ENCODE results near the gene ART1. TPM values are rescaled to one million over a fixed set of nuclear protein-coding genes. Genes with fewer than 3 reads are reported as not detected.

The ART1 gene
- total and polyA plus RNA-seq, 2 of the 8 experiments (the other 6 are each of a cell fraction or from before 2014, with no cell fraction given), result not detected

- H2BK20ac ChIP-seq (ENCODE audit: low read length), result no peak overlapping the region
- TF ChIP-seq SIN3A (conservative IDR thresholded peaks at IDR 0.05 in 1 of 2, IDR thresholded peaks at IDR 0.05 in 1 of 2; ENCODE audit: low read depth in 1 of 2, low read length in 2 of 2) (no peak), JUND (IDR thresholded peaks at IDR 0.05; ENCODE audit: low read length) (no peak), CEBPB (IDR thresholded peaks at IDR 0.05; ENCODE audit: low read depth, low read length) (no peak), ASH2L (IDR thresholded peaks at IDR 0.05; ENCODE audit: low read length) (no peak), KDM4A (IDR thresholded peaks at IDR 0.05; ENCODE audit: low read depth, low read length, severe bottlenecking) (no peak)
- H3K27me3 ChIP-seq (replicated peaks in 1 of 4; ENCODE audit: control insufficient read depth in 3 of 4, extremely low read depth in 1 of 4, insufficient read depth in 3 of 4, low read length in 3 of 4), result peaks cover 0 to 6% (median 0%) of the 10 kb centered on the region in 4 experiments; a peak in 3 of 7 replicates
- H2BK120ac ChIP-seq (replicated peaks; ENCODE audit: low read depth, low read length), result no peak overlapping the region
- no peaks in the 10 kb centered on the region for H3K79me1 ChIP-seq (ENCODE audit: low read depth, low read length)
- no peaks in the 10 kb centered on the region for H4K20me1 ChIP-seq (replicated peaks in 1 of 2; ENCODE audit: control insufficient read depth in 1 of 2, insufficient read depth in 2 of 2, low read length in 2 of 2)
- H2AK5ac ChIP-seq (ENCODE audit: low read depth, low read length), result no peak overlapping the region
- H3K14ac ChIP-seq (ENCODE audit: insufficient read length), result no peak overlapping the region
- DNase-seq (ENCODE audit: low read depth in 1 of 2, low spot score in 2 of 2), result no peak
- H3K4me1 ChIP-seq (replicated peaks in 1 of 4; ENCODE audit: control insufficient read depth in 3 of 4, insufficient read depth in 4 of 4, low read length in 3 of 4), result peaks cover 0 to 4% (median 1%) of the 10 kb centered on the region in 4 experiments; a peak in 1 of 7 replicates
- H3K79me2 ChIP-seq (ENCODE audit: control insufficient read depth in 1 of 2, insufficient read depth in 2 of 2, low read length in 2 of 2), result no peaks in the 10 kb centered on the region
- no peak overlapping the region for H4K8ac ChIP-seq (ENCODE audit: extremely low read depth, insufficient read depth, low read length)
- H3K9me3 ChIP-seq (ENCODE audit: insufficient read depth in 2 of 2, low read depth in 1 of 2, low read length in 1 of 2), result no peaks in the 10 kb centered on the region
- no peak overlapping the region for H3K4me3 ChIP-seq (ENCODE audit: extremely low read depth in 1 of 4, insufficient read depth in 2 of 4, low read depth in 3 of 4, low read length in 4 of 4)
- POLR2A ChIA-PET (ENCODE audit: partially characterized antibody), result interaction anchor here (1.4 kb wide), 1 partner anchor 259 kb away, joined by 5 read pairs; the partner anchor contains the start of gene ZNF195
- WGBS, 2 experiments (ENCODE audit: extremely low coverage in 1 of 2, insufficient coverage in 1 of 2, insufficient read length in 1 of 2, insufficient replicate concordance in 2 of 2, low coverage in 1 of 2, low lambda C conversion rate in 2 of 2, missing lambda C conversion rate in 1 of 2), result 82% methylated on average over 9 of the region's 13 CpGs; no CpG with 5 or more reads in 1 of the 2 experiments
- no peak overlapping the region for H3K18ac ChIP-seq (ENCODE audit: extremely low read depth, low read length)
- H2BK5ac ChIP-seq (ENCODE audit: low read depth, low read length), result no peak overlapping the region
- H2BK12ac ChIP-seq (ENCODE audit: low read depth, low read length), result no peak overlapping the region
- no peak overlapping the region for H2BK15ac ChIP-seq (ENCODE audit: low read length)
- H3K23me2 ChIP-seq (ENCODE audit: low read depth, low read length), result peaks cover 10% of the 10 kb centered on the region; the same call in 1 of the 2 replicates
- no peak overlapping the region for H3K4me2 ChIP-seq (ENCODE audit: insufficient read depth in 1 of 2, low read depth in 2 of 2, low read length in 2 of 2)
- H2AFZ ChIP-seq (ENCODE audit: low read length), result no peak overlapping the region
- no peak overlapping the region for H4K5ac ChIP-seq (ENCODE audit: insufficient read length, low read depth, low read length)
- no peak overlapping the region for H3K23ac ChIP-seq (ENCODE audit: insufficient read length)
- CTCF ChIA-PET (ENCODE audit: partially characterized antibody), result interaction anchor here (0.9 to 1.5 kb wide), 2 partner anchors 10 to 212 kb away, joined by 3 to 4 read pairs; no protein-coding TSS in a partner anchor
- FAIRE-seq, result no peak
- no peak overlapping the region for H3K9ac ChIP-seq (replicated peaks in 1 of 4; ENCODE audit: extremely low read depth in 1 of 4, low read depth in 3 of 4, low read length in 3 of 4)
- no peaks in the 10 kb centered on the region for H3K36me3 ChIP-seq (ENCODE audit: control insufficient read depth in 2 of 4, insufficient read depth in 4 of 4, low read length in 3 of 4)
- H4K91ac ChIP-seq (replicated peaks; ENCODE audit: insufficient read length, low read length), result no peak overlapping the region
- H3K27ac ChIP-seq (ENCODE audit: low read depth, low read length), result no peak overlapping the region
- no peak overlapping the region for H3K56ac ChIP-seq (replicated peaks; ENCODE audit: insufficient read length, low read depth, low read length)
- no peak overlapping the region for H3K4ac ChIP-seq (replicated peaks; ENCODE audit: insufficient read length, low read depth, low read length)
Measured at GRCh38 chr11:3637201-3637600, 7.7 kb upstream of the ART1 start.

Data from H1 (cell line).